CD14-positive monocyte (primary cell): Measurements from ENCODE around the gene AK9. TPM values are rescaled to one million over a fixed set of nuclear protein-coding genes. Genes with fewer than 3 reads are reported as not detected.

Experiments
- DNase-seq, 3 donors: peaks; one replicate each; pipeline ENCODE4 v3.0.0-alpha.2; 2011 to 2022
- H2AFZ ChIP-seq: 2 replicates; pipeline ENCODE4 v1.6.0; 2012; ENCODE audit warnings: mild to moderate bottlenecking, low read depth, low read length, inconsistent platforms; ENCODE audit not compliant: insufficient read depth, poor library complexity, severe bottlenecking
- H3K27ac ChIP-seq, 2 donors: 1 replicate in 1 of 2; 2 replicates in 1 of 2; pipeline ENCODE4 v1.5.1; 2012 to 2013; ENCODE audit warnings: low read length in 2 of 2, control low read depth in 1 of 2, inconsistent platforms in 1 of 2, low read depth in 1 of 2, mild to moderate bottlenecking in 1 of 2
- H3K27me3 ChIP-seq, 2 donors: one replicate each; pipeline versions ENCODE4 v1.6.0 to v1.6.1; 2011 to 2013; ENCODE audit warnings: low read length in 2 of 2; ENCODE audit not compliant: control insufficient read depth in 2 of 2, insufficient read depth in 2 of 2
- H3K36me3 ChIP-seq, 2 donors: replicated peaks in 1 of 2; 1 replicate in 1 of 2; 2 replicates in 1 of 2; pipeline versions ENCODE4 v1.5.1 to v1.6.1; 2012 to 2013; ENCODE audit warnings: low read length in 2 of 2, control low read depth in 1 of 2, inconsistent platforms in 1 of 2, mild to moderate bottlenecking in 1 of 2; ENCODE audit not compliant: insufficient read depth in 2 of 2, control insufficient read depth in 1 of 2
- H3K4me1 ChIP-seq, 2 donors: 1 replicate in 1 of 2; 2 replicates in 1 of 2; pipeline versions ENCODE4 v1.5.1 to v1.6.1; 2012 to 2013; ENCODE audit warnings: low read length in 2 of 2, control low read depth in 1 of 2, inconsistent platforms in 1 of 2, mild to moderate bottlenecking in 1 of 2, moderate library complexity in 1 of 2; ENCODE audit not compliant: insufficient read depth in 2 of 2, control insufficient read depth in 1 of 2
- H3K4me2 ChIP-seq: replicated peaks from 2 replicates; pipeline ENCODE3; 2012; ENCODE audit warnings: low read length, moderate library complexity, mild to moderate bottlenecking; ENCODE audit not compliant: poor library complexity, severe bottlenecking; ENCODE audit errors: extremely low read depth
- H3K4me3 ChIP-seq, 3 experiments: fragments of 200-600 bp in 1 of 3; sonication (generic) in 1 of 3; replicated peaks in 1 of 3; 1 replicate in 2 of 3; 2 replicates in 1 of 3; pipeline ENCODE4 v1.5.1; 2011 to 2013; ENCODE audit warnings: low read length in 3 of 3, mild to moderate bottlenecking in 3 of 3, control low read depth in 2 of 3, low read depth in 2 of 3, inconsistent platforms in 1 of 3, moderate library complexity in 1 of 3
- H3K79me2 ChIP-seq: 2 replicates; pipeline ENCODE4 v1.6.0; 2012; ENCODE audit warnings: mild to moderate bottlenecking, control low read depth, inconsistent platforms, low read length, moderate library complexity; ENCODE audit not compliant: insufficient read depth
- H3K9ac ChIP-seq: 2 replicates; pipeline ENCODE4 v1.6.0; 2017; ENCODE audit warnings: low read length, mild to moderate bottlenecking; ENCODE audit not compliant: insufficient read depth, poor library complexity, severe bottlenecking
- H3K9me3 ChIP-seq, 2 donors: replicated peaks in 1 of 2; 1 replicate in 1 of 2; 2 replicates in 1 of 2; pipeline versions ENCODE4 v1.5.1 to v1.6.1; 2012 to 2013; ENCODE audit warnings: low read length in 2 of 2, control low read depth in 1 of 2; ENCODE audit not compliant: control insufficient read depth in 1 of 2, insufficient read depth in 1 of 2
- H4K20me1 ChIP-seq: 2 replicates; pipeline ENCODE4 v1.6.0; 2012; ENCODE audit warnings: mild to moderate bottlenecking, low read length, control low read depth, moderate library complexity; ENCODE audit not compliant: insufficient read depth
- H3K27ac Mint-ChIP-seq, 7 donors: one replicate each; pipeline ENCODE4 v1.8.0; 2020; ENCODE audit warnings: mild to moderate bottlenecking in 7 of 7, mixed read lengths in 7 of 7, moderate library complexity in 6 of 7, inconsistent platforms in 2 of 7
- H3K27me3 Mint-ChIP-seq, 3 donors: one replicate each; pipeline ENCODE4 v1.8.0; 2021 to 2022; ENCODE audit warnings: low read depth in 3 of 3, mild to moderate bottlenecking in 3 of 3, mixed read lengths in 3 of 3, moderate library complexity in 3 of 3, inconsistent platforms in 1 of 3
- H3K36me3 Mint-ChIP-seq, 2 donors: one replicate each; pipeline ENCODE4 v1.8.0; 2020; ENCODE audit warnings: mixed read lengths in 2 of 2, inconsistent platforms in 1 of 2, mild to moderate bottlenecking in 1 of 2
- H3K4me1 Mint-ChIP-seq: one replicate; pipeline ENCODE4 v1.8.0; 2020; ENCODE audit warnings: mild to moderate bottlenecking, mixed read lengths
- H3K4me3 Mint-ChIP-seq, 2 donors: one replicate each; pipeline ENCODE4 v1.8.0; 2020; ENCODE audit warnings: mild to moderate bottlenecking in 2 of 2, mixed read lengths in 2 of 2, moderate library complexity in 1 of 2
- H3K9me3 Mint-ChIP-seq, 7 donors: one replicate each; pipeline ENCODE4 v1.8.0; 2020 to 2022; ENCODE audit warnings: mixed read lengths in 7 of 7, mild to moderate bottlenecking in 6 of 7, moderate library complexity in 6 of 7, inconsistent platforms in 2 of 7
- WGBS: methylation state at CpG from one replicate; pipeline ENCODE4 v1.1.5; 2013; ENCODE audit warnings: missing lambda C conversion rate; ENCODE audit not compliant: insufficient coverage; 5-methylcytosine and 5-hydroxymethylcytosine counted together
- intact Hi-C, 2 donors: fragments of 100-400 bp; cut with micrococcal nuclease; formaldehyde crosslinking; loops; one replicate each; pipeline versions ENCODE4 v1.15.0 to v1.15.1; 2023
- polyA plus RNA-seq, 3 donors: library from polyadenylated mRNA; depleted of rRNA in 1 of 3; unstranded in 2 of 3; stranded (reverse) in 1 of 3; fragments of 300-500 nt in 2 of 3; fragments of >200 nt in 1 of 3; fragmentation: Illumina TruSeq in 2 of 3; gene quantifications; 1 replicate in 2 of 3; 2 replicates in 1 of 3; pipeline ENCODE4 v1.2.3, GENCODE V29; 2012 to 2021
- TF ChIP-seq, protein P1 (sequence below): fragments of 200-600 bp; IDR thresholded peaks from one replicate; pipeline ENCODE4 v1.8.0; 2022; ENCODE audit warnings: antibody characterized with exemption, mild to moderate bottlenecking

AK9 gene
- polyA plus RNA-seq, 3 donors, result 2.6 to 3.1 (median 2.8) TPM

DNA sequence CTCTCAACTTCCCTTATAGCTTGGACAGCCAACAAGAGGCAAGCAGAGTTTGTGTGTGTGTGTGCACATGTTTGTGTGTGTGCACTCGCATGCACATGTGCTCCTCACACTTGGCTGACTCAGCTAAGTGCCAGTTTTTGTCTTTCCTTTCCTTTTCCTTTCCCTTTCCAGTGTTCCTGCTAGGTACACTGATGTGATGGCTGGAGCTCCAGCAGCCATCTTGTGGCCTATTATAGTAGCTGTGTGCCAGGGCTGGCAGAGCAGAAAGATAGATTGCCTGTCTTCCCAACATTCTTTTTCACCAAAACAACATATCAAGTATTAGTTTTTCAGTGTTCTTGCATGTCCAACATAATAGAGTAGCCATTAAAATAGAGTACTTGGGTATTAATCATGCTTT, 79.5 kb downstream of the AK9 start:
- Histone ChIP-seq H3K36me3 (peaks cover 0 to 4% of the 10 kb centered on the region in 2 donors), H3K4me2 (no peak overlapping the region), H3K9ac (no peak overlapping the region), H3K4me3 (no peak overlapping the region), H4K20me1 (no peaks in the 10 kb centered on the region), H3K79me2 (no peaks in the 10 kb centered on the region), H3K9me3 (peaks cover 0 to 3% of the 10 kb centered on the region in 2 donors), H3K4me1 (no peaks in the 10 kb centered on the region), H2AFZ (no peak overlapping the region), H3K27me3 (no peaks in the 10 kb centered on the region), H3K27ac (no peak overlapping the region)
- no peak for DNase-seq
- WGBS, result no CpG with 5 or more reads among the region's 1 CpG
- peaks cover 3 to 10% of the 10 kb centered on the region in 2 donors for H3K36me3 Mint-ChIP-seq
- no peak overlapping the region for H3K4me3 Mint-ChIP-seq
- TF ChIP-seq, protein P1, sequence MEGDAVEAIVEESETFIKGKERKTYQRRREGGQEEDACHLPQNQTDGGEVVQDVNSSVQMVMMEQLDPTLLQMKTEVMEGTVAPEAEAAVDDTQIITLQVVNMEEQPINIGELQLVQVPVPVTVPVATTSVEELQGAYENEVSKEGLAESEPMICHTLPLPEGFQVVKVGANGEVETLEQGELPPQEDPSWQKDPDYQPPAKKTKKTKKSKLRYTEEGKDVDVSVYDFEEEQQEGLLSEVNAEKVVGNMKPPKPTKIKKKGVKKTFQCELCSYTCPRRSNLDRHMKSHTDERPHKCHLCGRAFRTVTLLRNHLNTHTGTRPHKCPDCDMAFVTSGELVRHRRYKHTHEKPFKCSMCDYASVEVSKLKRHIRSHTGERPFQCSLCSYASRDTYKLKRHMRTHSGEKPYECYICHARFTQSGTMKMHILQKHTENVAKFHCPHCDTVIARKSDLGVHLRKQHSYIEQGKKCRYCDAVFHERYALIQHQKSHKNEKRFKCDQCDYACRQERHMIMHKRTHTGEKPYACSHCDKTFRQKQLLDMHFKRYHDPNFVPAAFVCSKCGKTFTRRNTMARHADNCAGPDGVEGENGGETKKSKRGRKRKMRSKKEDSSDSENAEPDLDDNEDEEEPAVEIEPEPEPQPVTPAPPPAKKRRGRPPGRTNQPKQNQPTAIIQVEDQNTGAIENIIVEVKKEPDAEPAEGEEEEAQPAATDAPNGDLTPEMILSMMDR, result no peak
- H3K9me3 Mint-ChIP-seq, result peaks cover 0 to 5% (median 4%) of the 10 kb centered on the region in 7 donors
- peaks cover 3% of the 10 kb centered on the region for H3K4me1 Mint-ChIP-seq
- intact Hi-C loops, result no loop called here
- H3K27ac Mint-ChIP-seq, result no peak overlapping the region
- no peaks in the 10 kb centered on the region for H3K27me3 Mint-ChIP-seq

DNA sequence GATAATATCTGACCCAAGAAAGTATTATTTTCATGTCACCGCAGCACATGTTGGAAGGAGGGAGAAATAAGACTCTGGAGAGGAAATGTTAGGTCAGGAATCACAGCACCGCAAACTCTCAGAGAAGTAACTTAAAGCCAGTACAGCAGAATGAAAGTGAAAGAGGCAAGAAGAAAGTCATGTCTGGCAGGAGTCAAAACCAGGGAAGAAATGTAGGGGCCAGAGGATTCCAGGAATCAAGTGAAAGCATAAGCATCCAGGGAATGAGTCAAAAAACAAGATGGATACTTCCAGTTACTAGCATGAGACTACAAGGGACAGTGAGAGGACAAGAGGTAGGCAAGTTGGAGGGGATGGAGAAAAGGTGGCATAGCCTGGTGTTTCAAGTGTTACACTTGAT, 80.4 kb downstream of the AK9 start:
- Histone ChIP-seq H3K9ac (no peak overlapping the region), H3K4me2 (no peak overlapping the region), H4K20me1 (no peaks in the 10 kb centered on the region), H3K79me2 (no peaks in the 10 kb centered on the region), H3K27me3 (no peaks in the 10 kb centered on the region), H3K4me3 (no peak overlapping the region), H3K27ac (no peak overlapping the region), H3K9me3 (peaks cover 0 to 3% of the 10 kb centered on the region in 2 donors), H2AFZ (no peak overlapping the region), H3K36me3 (peaks cover 0 to 4% of the 10 kb centered on the region in 2 donors), H3K4me1 (no peaks in the 10 kb centered on the region)
- Mint-ChIP-seq H3K4me3 (no peak overlapping the region), H3K9me3 (peaks cover 0 to 5% (median 4%) of the 10 kb centered on the region in 7 donors), H3K27me3 (no peaks in the 10 kb centered on the region), H3K27ac (no peak overlapping the region), H3K36me3 (peaks cover 3 to 10% of the 10 kb centered on the region in 2 donors), H3K4me1 (peaks cover 3% of the 10 kb centered on the region)
- WGBS, result no CpG with 5 or more reads among the region's 2 CpGs
- TF ChIP-seq, protein P1, result no peak
- intact Hi-C loops, result no loop called here
- no peak for DNase-seq
